Renal cortex interstitium (tissue), 11 donors: ENCODE measurements around the gene PRR14L. TPM values are rescaled to one million over a fixed set of nuclear protein-coding genes. Genes with fewer than 3 reads are reported as not detected.
"Not testable (repeated sequence)": the region's sequence is repeated elsewhere in the genome, so short reads cannot be mapped to it uniquely, and the experiment has no call there.

Experiments
- DNase-seq, 11 donors: peaks; one replicate each; pipeline ENCODE4 v3.0.0-alpha.2; 2013; ENCODE audit warnings: low read depth in 9 of 11, low spot score in 4 of 11; ENCODE audit errors: extremely low read depth in 1 of 11
- polyA plus RNA-seq, 3 donors: library from polyadenylated mRNA; unstranded; fragments of 120-200 nt; gene quantifications; one replicate each; pipeline ENCODE4 v1.2.1, GENCODE V29; 2013; ENCODE audit not compliant: insufficient read length in 3 of 3

PRR14L gene
- polyA plus RNA-seq, 3 donors: 24.0 to 27.7 (median 25.0) TPM

DNA sequence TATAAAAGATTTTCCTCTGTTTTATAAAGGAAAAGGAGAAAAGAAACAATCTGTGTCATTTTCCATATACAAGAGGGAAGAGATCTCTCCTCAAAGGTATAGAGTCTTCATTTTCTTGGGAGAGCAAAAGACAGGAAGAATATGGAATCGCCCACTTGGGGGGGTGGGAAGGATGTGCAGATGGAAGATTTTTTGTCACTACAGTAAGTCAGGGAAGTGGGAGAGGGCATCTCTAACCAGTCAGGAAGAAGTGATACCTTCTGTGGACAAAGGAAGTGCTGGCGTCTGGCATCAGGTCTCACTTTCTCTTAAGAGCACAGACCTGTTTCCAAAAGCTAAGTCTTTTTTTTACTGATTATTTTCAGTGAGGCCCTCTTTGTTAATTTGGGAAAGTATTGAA is 1.4 kb downstream of the PRR14L start:
- no peak for DNase-seq

DNA sequence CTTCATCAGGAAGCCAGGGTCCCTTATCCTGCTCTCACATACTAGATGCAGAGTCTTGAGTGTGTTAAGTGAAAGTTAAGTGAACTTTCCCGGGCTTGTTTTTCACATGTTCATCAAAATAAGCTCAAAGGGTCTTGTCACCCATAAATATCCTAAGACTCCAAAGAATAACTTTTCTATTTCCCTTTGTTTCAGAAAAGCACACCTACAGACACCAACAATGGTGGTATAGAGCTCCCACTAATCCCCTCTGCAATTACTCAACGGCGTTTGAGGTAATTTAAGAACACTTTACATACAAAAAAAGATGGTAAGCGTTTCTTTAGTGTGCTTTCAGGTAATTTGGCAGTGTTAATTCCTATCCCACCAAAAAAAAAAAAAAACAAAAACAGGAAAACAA is 2.5 kb downstream of the PRR14L start:
- DNase-seq: no peak

DNA sequence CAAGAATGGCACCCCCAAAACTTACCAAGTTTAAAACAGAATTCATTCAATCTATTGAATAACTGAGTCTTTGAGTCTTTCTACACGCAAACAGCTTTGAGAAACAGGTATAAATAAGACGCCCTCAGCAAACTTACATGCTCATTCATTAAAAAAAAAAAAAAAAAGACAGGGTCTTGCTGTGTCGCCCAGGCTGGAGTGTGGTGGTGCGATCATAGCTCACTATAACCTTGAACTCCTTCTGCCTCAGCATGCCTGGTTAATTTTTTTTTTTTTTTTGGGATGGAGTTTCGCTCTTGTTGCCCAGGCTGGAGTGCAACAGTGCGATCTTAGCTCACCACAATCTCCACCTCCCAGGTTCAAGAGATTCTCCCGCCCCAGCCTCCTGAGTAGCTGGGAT is 6.1 kb downstream of the PRR14L start:
- DNase-seq: no peak

DNA sequence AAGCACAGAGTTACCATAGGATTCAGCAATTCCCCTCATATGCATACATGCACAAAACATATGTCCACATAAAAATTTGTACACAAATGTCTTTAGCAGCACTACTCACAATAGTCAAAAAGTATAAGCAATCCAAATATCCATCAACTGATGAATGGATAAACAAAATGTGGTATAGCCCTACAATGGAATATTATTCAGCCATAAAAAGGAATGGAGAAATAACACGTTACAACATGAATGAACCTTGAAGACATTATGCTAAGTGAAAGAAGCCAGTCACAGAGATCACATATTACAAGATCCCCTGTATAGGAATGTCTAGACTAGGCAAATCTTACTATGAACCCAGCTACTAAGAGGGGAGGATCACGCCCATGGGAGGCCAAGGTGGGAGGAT is 7.2 kb downstream of the PRR14L start:
- no peak for DNase-seq

DNA sequence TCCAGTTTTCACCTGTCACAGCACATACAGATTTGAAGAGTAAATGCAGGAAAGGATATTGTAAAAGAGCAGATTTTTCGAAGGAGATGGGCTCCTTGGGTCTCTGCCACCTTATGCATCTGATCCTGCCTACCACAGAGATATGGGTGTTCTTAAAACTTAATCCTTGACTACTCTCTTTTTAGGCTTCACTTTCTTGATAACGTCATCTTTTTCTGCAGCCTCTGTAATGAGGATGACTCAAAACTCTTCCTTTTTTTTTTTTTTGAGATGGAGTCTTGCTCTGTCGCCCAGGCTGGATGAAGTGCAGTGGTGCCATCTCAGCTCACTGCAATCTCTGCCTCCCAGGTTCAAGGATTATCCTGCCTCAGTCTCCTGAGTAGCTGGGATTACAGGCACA is 7.8 kb downstream of the PRR14L start:
- DNase-seq: no peak

DNA sequence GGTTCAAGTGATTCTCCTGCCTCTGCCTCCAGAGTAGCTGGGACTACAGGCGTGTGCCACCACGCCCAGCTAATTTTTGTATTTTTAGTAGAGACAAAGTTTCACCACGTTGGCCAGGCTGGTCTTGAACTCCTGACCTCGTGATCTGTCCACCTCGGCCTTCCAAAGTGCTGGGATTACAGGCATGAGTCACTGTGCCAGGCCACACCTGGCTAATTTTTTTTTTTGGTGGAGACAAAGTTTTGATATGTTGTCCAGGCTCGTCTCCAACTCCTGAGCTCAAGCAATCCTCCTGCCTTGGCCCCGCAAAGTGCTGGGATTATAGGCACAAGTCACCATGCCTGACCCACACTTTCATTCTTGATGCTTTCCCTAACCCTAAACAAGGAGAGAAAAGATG is 9.6 kb downstream of the PRR14L start:
- not testable (repeated sequence) for DNase-seq

DNA sequence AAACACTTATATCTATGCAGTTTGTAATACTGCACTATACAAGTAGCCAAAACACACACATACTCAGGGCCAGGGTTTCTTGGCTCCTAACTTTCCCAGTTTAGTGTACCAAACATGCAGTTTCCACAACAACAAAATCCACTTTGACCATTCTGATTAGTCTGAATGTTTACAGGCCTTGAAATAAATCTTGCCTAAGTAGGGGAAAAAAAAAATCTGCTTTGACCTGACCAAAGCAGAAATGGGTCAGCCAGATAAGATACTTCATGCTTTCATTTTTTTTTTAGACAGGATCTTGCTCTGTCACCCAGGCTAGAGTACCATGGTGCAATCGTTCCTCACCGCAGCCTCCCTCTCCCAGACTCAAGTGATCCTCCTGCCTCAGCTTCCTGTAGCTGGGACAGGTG is 10.1 kb downstream of the PRR14L start:
- no peak for DNase-seq

DNA sequence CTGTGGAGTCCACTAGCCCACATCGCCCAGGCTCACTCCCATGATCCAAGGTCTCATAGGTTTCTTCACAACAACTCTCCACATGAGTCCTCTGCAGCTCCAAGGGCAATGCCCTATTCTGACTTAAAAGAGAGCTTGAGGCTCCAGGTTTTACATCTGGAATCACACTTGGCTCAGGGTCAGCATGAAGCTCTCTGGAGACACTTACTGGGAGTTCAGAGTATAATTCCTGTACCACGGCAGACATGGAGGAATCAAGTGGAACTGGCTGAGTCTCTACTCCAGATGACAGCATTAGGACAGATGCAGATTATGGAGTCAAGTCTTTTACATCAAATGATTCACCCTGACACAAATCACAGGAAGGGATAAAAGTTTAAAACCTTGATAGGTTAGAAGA is 11.4 kb downstream of the PRR14L start:
- DNase-seq: no peak

DNA sequence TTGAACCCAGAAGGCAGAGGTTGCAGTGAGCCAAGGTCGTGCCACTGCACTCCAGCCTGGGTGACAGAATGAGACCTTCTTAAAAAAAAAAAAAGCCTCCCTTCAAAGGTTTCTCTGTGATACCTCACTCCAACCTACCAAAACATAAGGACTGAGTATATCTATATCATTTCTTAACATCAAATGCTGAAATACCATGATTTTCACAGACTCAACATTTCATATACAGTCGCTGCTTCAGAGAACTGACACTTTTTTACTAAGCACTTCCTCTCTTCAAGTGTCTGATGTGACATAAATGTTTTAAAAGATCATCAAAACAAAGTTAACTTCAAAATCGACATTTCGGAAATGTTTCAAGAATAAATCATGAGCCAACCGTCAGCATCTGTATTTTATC is 12.0 kb downstream of the PRR14L start:
- no peak for DNase-seq

DNA sequence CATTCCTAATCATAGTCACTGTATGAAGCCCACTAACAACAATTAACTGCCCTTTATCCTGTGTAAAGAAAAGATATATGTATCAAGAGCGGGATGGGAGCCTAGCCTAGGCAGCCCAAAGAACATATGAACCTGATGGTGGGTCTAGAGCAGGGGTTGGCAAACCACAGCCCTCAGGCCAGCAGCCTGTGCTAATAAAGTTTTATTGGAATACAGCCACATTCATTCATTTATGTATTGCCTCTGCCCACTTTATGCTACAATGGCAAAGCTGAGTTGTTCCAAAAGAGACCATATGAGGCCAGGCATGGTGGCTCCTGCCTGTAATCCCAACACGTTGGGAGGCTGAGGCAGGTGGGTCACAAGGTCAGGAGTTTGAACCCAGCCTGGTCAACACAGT is 13.5 kb downstream of the PRR14L start:
- no peak for DNase-seq

DNA sequence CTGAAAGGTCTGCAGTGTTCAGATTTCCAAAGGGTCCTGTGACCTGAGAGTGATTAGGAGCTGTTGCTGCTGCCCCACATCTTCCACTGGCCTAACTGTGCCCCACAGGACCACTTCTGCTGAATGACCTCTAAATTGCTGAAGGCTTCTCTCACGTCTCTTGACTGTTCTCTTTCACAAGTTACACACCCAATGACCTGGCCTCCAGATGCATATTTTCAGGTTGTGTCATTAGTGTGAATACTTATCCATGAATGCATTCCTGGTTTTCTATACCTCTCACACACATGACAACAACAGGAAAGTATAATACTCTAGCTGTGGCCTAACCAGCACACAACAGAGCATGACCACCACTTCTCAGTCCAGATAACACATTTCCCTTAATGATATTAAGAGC is 15.4 kb downstream of the PRR14L start:
- DNase-seq: no peak

DNA sequence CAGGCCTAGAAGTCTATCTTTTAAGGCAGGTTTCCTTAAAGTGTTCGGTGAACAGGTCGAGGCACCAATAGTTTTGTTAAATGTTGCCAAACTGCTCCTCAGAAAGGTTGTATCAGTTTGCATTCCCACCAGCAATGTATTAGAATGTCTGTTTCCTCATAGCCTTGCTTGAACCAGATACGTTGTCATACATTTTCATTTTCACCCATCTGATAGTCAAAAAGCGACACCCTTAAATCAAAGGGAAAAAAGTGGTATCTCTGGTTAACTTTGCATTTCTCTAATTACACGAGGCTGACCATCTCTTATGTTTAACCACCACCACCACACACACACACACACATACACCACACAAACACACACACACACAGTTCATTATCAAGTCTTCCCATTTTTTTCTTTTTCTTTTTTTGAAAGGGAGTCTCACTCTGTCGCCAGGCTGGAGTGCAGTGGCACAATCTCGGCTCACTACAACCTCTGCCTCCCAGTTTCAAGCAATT is 16.3 kb downstream of the PRR14L start:
- no peak for DNase-seq

DNA sequence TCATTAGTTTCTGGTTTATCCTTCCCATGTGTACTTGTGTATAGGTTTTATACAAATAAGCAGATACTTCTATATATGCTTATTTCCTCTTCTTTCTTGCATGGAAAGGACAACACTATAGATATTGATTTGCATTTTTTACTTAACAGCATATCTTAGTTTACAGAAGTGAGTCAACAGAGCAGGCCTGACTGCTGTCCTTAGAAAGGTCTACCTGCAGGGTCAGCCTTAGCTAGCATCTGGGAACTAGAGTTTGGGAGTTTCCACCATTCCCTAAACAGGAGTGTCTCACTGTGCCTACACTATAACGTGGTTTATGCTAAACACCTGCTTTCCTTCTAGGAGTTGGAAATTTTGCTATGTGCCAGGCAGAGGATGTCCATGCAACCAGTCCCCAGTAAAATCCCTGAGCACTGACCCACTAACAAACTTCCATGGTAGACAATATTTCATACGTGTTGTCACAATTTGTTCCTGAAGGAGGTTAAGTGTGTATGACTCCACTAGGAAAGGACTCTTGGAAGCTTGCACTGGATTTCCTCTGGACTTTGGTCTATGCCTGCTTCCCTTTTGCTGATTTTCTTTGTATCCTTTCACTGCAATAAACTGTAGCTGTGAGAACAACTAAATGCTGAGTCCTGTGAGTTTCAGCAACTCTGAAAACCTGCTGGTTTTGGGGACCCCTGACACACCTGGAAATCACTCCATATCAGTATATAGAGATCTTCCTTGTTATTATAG is 17.7 kb downstream of the PRR14L start:
- no peak for DNase-seq

DNA sequence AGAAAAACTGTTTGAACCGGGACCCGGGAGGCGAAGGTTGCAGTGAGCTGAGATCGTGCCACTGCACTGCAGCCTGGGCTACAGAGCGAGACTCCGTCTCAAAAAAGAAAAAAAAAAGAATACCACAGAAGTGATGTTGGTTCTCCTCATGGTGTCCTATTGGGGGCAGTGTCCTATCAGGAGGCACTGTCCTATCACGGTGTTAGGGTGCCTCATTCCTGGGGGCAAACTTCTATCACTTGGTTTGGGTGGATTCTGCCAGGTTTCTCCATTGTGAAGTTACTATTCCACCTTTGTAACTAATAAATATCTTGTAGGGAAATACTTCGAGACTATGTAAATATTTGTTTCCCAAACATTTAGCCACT is 19.6 kb downstream of the PRR14L start:
- DNase-seq: no peak

DNA sequence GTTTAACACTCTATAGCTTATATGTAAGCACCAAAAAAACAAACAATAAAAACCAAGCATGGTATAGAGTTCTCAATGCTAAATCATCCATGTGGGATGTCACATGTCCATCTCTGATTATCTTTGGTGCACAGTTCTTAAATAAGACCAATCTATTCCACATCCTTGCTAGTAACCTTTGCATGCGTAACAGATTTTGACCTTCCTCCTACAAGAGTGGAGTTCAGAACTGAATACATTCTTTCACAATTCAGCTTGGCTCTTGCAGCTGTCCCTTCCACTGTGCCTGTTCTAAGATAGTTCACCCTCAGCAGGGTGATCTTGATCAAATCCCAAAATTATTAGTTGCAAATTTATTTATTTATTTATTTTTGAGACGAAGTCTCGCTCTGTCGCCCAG is 21.1 kb downstream of the PRR14L start:
- DNase-seq: no peak

DNA sequence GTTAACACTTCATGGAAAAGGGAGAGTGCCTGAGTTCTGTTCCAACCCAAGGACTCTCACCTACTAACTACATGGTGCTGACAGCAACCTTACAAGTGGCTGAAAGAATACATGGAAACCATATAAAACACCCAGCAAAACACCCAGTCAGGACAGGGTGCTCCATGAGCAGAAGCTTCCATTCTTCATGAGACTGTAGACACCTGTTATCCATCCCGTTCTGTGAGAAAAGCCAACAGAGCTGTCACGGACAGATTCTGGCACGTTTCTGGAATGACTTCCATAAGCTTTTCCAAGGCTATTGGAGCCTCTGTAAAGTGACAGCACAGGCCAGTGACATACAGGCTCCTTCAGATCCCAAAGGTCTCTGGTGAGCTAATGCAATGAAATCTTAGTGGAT is 23.2 kb downstream of the PRR14L start:
- DNase-seq: no peak

DNA sequence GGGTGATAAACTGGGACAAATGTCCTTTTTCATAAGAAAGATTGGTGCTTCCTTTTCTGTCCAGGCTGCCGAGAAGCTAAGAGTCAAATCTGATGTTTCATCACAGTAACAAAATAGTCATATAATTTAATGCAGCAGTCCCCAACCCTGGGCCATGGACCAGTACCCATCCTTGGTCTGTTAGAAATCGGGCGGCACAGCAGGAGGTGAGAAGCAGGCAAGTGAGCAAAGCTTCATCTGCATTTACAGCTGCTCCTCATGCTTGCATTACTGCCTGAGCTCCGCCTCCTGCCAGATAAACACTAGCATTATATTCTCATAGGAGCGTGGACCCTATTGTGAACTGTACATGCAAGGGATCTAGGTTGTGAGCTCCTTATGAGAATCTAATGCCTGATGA is 26.2 kb downstream of the PRR14L start:
- no peak for DNase-seq

DNA sequence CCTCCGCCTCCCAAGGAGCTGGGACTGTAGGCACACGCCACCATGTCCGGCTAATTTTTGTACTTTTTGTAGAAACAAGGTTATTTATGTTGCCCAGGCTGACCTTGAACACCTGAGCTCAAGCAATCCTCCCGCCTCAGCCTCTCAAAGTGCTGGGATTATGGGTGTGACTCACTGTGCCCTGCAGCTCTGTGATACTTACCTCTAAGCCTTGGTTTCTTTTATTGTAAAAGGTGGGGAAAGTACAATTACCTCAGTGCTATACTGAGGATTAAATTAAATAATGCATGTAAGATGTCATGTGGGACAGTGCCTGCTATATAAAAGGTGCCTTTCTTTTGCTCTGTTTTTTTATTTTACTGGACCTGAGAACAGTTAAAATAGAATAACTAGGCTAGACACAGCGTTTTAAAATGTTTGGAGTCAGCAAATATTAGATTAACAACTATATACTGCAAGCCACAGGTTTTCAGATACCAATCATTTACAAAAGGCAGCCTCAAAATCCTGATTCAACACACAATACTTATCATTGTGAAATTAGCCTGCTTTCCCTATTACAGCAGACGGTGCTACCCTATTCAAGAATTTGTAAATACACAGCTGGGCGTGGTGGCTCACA is 30.0 kb downstream of the PRR14L start:
- no peak for DNase-seq

DNA sequence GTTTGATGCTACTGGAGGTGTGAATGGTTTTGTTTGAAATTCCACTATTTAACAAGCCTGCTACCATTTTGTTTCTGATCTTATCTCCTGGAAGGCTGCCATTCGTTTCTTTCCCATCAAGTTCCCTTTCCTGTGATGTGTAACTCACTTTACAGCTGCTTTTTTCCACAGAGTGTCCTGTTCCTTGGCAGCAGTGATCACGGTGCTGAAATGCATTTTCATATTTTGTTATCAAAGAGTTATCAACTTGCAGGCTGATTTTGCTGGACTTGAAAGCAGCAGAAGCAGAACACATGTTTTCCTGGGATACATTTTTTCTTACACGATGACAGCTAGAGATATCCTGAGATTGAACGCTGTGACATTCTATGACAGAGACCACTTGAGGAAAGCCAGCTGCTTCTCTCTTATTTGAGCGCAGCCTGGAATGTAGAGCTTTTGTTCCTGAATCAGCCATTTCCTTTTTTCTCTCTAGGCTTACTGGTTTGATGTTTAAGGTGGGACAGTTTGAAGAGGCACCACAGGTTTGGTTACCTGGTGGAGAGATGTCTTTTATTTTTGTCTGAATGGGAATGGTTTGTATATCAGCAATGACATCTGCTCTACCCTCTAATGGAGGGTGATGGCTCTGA is 34.7 kb downstream of the PRR14L start:
- DNase-seq: no peak

DNA sequence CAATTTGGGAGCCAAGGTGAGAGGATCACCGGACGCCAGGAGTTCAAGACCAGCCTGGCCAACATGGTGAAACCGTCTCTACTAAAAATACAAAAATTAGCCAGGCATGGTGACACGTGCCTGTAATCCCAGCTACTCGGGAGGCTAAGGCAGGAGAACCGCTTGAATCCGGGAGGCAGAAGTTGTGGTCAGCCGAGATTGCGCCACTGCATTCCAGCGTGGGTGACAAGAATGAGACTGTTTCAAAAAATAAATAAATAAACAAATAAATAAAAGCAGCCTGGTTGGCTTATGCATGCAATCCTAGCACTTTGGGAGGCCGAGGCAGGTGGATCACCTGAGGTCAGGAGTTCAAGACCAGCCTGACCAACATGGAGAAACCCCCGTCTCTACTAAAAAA is 38.7 kb downstream of the PRR14L start:
- not testable (repeated sequence) for DNase-seq

DNA sequence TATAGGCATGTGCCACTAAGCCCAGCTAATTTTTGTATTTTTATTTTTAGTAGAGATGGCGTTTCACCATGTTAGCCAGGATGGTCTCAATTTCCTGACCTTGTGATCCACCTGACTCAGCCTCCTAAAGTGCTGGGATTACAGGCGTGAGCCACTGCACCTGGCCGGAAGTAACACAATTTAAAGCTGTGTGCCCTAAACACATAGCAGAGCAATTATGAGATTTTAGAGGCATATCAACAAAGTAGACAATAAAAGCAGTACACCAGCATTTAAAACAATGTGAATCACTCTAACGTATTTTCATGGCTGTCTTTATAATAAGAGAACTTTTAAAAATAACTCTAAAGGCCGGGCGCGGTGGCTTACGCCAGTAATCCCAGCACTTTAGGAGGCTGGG is 42.4 kb downstream of the PRR14L start:
- no peak for DNase-seq
